Amniotic epithelial cell (primary cell): ENCODE measurements around the gene SREBF1.

ENCODE experiments used
- DNase-seq: peaks from one replicate; pipeline ENCODE4 v3.0.0-alpha.2; 2010; ENCODE audit warnings: low read depth

The SREBF1 gene

GRCh38 chr17:17779015-17779611 lies 57.7 kb downstream of the SREBF1 start:
- DNase-seq = no peak

- DNase-seq = peak; percentile 93
Observed at GRCh38 chr17:17778308-17779014, 58.3 kb downstream of the SREBF1 start.

- DNase-seq = no peak
Observed at GRCh38 chr17:17776889-17777288, 59.9 kb downstream of the SREBF1 start.

- peak; percentile 55 for DNase-seq
Observed at GRCh38 chr17:17774009-17774881, 62.5 kb downstream of the SREBF1 start.

GRCh38 chr17:17772231-17772630 lies 64.6 kb downstream of the SREBF1 start:
- DNase-seq = no peak

- DNase-seq = no peak
Observed at GRCh38 chr17:17771498-17772201, 65.1 kb downstream of the SREBF1 start.

GRCh38 chr17:17770632-17771044 lies 66.1 kb downstream of the SREBF1 start:
- DNase-seq = no peak

GRCh38 chr17:17769869-17770631 lies 66.7 kb downstream of the SREBF1 start:
- DNase-seq = no peak

- DNase-seq = no peak
Observed at GRCh38 chr17:17768424-17769088, 68.2 kb downstream of the SREBF1 start.

- no peak for DNase-seq
Observed at GRCh38 chr17:17767887-17768418, 68.8 kb downstream of the SREBF1 start.

GRCh38 chr17:17767154-17767869 lies 69.5 kb downstream of the SREBF1 start:
- DNase-seq = no peak

GRCh38 chr17:17766744-17767120 lies 70.1 kb downstream of the SREBF1 start:
- DNase-seq = no peak

- no peak for DNase-seq
Observed at GRCh38 chr17:17766077-17766743, 70.6 kb downstream of the SREBF1 start.

GRCh38 chr17:17765359-17766076 lies 71.3 kb downstream of the SREBF1 start:
- peak; percentile 67 for DNase-seq

GRCh38 chr17:17763734-17764133 lies 73.1 kb downstream of the SREBF1 start:
- DNase-seq = no peak

- DNase-seq = no peak
Observed at GRCh38 chr17:17763136-17763535, 73.7 kb downstream of the SREBF1 start.

- no peak for DNase-seq
Observed at GRCh38 chr17:17762744-17763105, 74.1 kb downstream of the SREBF1 start.
